Mesenchymal stem cell (in vitro differentiated cells and primary cell): Measurements from ENCODE around the gene FRMPD1.

Experiments
- DNase-seq: peaks from one replicate; pipeline ENCODE4 v3.0.0-alpha.2; 2013
- H2AFZ ChIP-seq: one replicate; pipeline ENCODE4 v1.6.1; 2013; ENCODE audit warnings: low read depth, mild to moderate bottlenecking, control low read depth, inconsistent platforms, low read length, moderate library complexity
- H2AK5ac ChIP-seq: 2 replicates; pipeline ENCODE4 v1.6.1; 2013; ENCODE audit warnings: low read length, moderate library complexity, mild to moderate bottlenecking, inconsistent platforms; ENCODE audit not compliant: severe bottlenecking
- H2BK120ac ChIP-seq: one replicate; pipeline ENCODE4 v1.6.1; 2013; ENCODE audit warnings: low read depth, mild to moderate bottlenecking, inconsistent platforms, low read length, moderate library complexity
- H2BK12ac ChIP-seq, 2 experiments: one replicate each; pipeline ENCODE4 v1.6.1; 2013; ENCODE audit warnings: inconsistent platforms in 2 of 2, low read length in 2 of 2, mild to moderate bottlenecking in 2 of 2, moderate library complexity in 2 of 2, control low read depth in 1 of 2
- H2BK15ac ChIP-seq: one replicate; pipeline ENCODE4 v1.6.1; 2013; ENCODE audit warnings: mild to moderate bottlenecking, low read depth, inconsistent platforms; ENCODE audit not compliant: poor library complexity, severe bottlenecking
- H2BK5ac ChIP-seq: 2 replicates; pipeline ENCODE4 v1.6.1; 2013; ENCODE audit warnings: low read depth, mild to moderate bottlenecking, low read length, control low read depth, inconsistent platforms; ENCODE audit not compliant: poor library complexity, severe bottlenecking
- H3K14ac ChIP-seq, 2 experiments: one replicate each; pipeline ENCODE4 v1.6.1; 2013; ENCODE audit warnings: inconsistent platforms in 2 of 2, low read length in 2 of 2, control low read depth in 1 of 2, mild to moderate bottlenecking in 1 of 2, moderate library complexity in 1 of 2
- H3K18ac ChIP-seq, 2 experiments: one replicate each; pipeline ENCODE4 v1.6.1; 2013; ENCODE audit warnings: inconsistent platforms in 2 of 2, low read length in 2 of 2, control low read depth in 1 of 2, low read depth in 1 of 2, mild to moderate bottlenecking in 1 of 2
- H3K23ac ChIP-seq, 2 experiments: one replicate each; pipeline ENCODE4 v1.6.1; 2013; ENCODE audit warnings: inconsistent platforms in 2 of 2, low read length in 2 of 2, mild to moderate bottlenecking in 2 of 2, moderate library complexity in 2 of 2, control low read depth in 1 of 2
- H3K27ac ChIP-seq: 2 replicates; pipeline ENCODE4 v1.5.1; 2013; ENCODE audit warnings: mild to moderate bottlenecking, moderate library complexity, low read length, control low read depth, inconsistent platforms; ENCODE audit not compliant: poor library complexity, severe bottlenecking
- H3K27me3 ChIP-seq, 2 experiments: 2 replicates each; pipeline versions ENCODE4 v1.6.1 to v1.7.0; 2013; ENCODE audit warnings: low read length in 2 of 2, mild to moderate bottlenecking in 2 of 2, moderate library complexity in 2 of 2, control low read depth in 1 of 2, inconsistent platforms in 1 of 2; ENCODE audit not compliant: control insufficient read depth in 1 of 2, insufficient read depth in 1 of 2
- H3K36me3 ChIP-seq, 2 experiments: 2 replicates each; pipeline versions ENCODE4 v1.6.1 to v1.7.0; 2013; ENCODE audit warnings: low read length in 2 of 2, control low read depth in 1 of 2, inconsistent platforms in 1 of 2, low read depth in 1 of 2, mild to moderate bottlenecking in 1 of 2; ENCODE audit not compliant: insufficient read depth in 2 of 2, control insufficient read depth in 1 of 2
- H3K4ac ChIP-seq, 2 experiments: one replicate each; pipeline ENCODE4 v1.6.1; 2013; ENCODE audit warnings: inconsistent platforms in 2 of 2, low read length in 2 of 2, mild to moderate bottlenecking in 2 of 2, moderate library complexity in 2 of 2, control low read depth in 1 of 2, low read depth in 1 of 2
- H3K4me1 ChIP-seq: 2 replicates; pipeline ENCODE4 v1.6.1; 2013; ENCODE audit warnings: low read depth, low read length, control low read depth; ENCODE audit not compliant: control insufficient read depth, insufficient read depth
- H3K4me2 ChIP-seq: 2 replicates; pipeline ENCODE4 v1.6.1; 2013; ENCODE audit warnings: low read length, mild to moderate bottlenecking, inconsistent platforms; ENCODE audit not compliant: poor library complexity, severe bottlenecking
- H3K4me3 ChIP-seq, 2 experiments: 2 replicates each; pipeline versions ENCODE4 v1.5.1 to v1.7.0; 2013; ENCODE audit warnings: low read length in 2 of 2, mild to moderate bottlenecking in 2 of 2, control low read depth in 1 of 2, low read depth in 1 of 2; ENCODE audit not compliant: insufficient read depth in 1 of 2
- H3K79me1 ChIP-seq: replicated peaks from 2 replicates; pipeline ENCODE4 v1.6.1; 2013; ENCODE audit warnings: mild to moderate bottlenecking, control low read depth, low read length, inconsistent platforms; ENCODE audit not compliant: poor library complexity, severe bottlenecking
- H3K9ac ChIP-seq: 2 replicates; pipeline ENCODE4 v1.7.0; 2013; ENCODE audit warnings: mild to moderate bottlenecking, low read length, moderate library complexity
- H3K9me3 ChIP-seq: 2 replicates; pipeline ENCODE4 v1.7.0; 2013; ENCODE audit warnings: mild to moderate bottlenecking, low read length; ENCODE audit not compliant: control insufficient read depth
- H4K8ac ChIP-seq: one replicate; pipeline ENCODE4 v1.6.1; 2013; ENCODE audit warnings: inconsistent platforms, mild to moderate bottlenecking, low read length, moderate library complexity
- H4K91ac ChIP-seq: one replicate; pipeline ENCODE4 v1.6.1; 2013; ENCODE audit warnings: mild to moderate bottlenecking, low read length, inconsistent platforms
- WGBS: methylation state at CpG from one replicate; pipeline ENCODE4 v1.1.7; 2013; ENCODE audit warnings: mixed read lengths; 5-methylcytosine and 5-hydroxymethylcytosine counted together

FRMPD1 gene

GRCh38 chr9:37683531-37684371, 33.0 kb downstream of the FRMPD1 start:
- Histone ChIP-seq H3K4ac (no peak overlapping the region), H4K91ac (no peak overlapping the region), H3K4me1 (no peaks in the 10 kb centered on the region), H2BK15ac (no peak overlapping the region), H2AFZ (no peak overlapping the region), H2BK12ac (no peak overlapping the region), H4K8ac (no peak overlapping the region), H3K36me3 (no peaks in the 10 kb centered on the region), H3K4me3 (no peak overlapping the region), H2BK5ac (no peak overlapping the region), H2BK120ac (no peak overlapping the region), H3K23ac (no peak overlapping the region), H3K4me2 (no peak overlapping the region), H2AK5ac (no peak overlapping the region), H3K14ac (no peak overlapping the region), H3K27me3 (peaks cover 23 to 57% of the 10 kb centered on the region in 2 experiments), H3K79me1 (no peaks in the 10 kb centered on the region), H3K9ac (no peak overlapping the region), H3K27ac (no peak overlapping the region), H3K9me3 (no peaks in the 10 kb centered on the region), H3K18ac (no peak overlapping the region)
- no peak for DNase-seq
- 81% methylated on average over 10 of the region's 10 CpGs for WGBS

GRCh38 chr9:37692622-37693221, 42.0 kb downstream of the FRMPD1 start:
- no peak overlapping the region for H3K14ac ChIP-seq
- no peak overlapping the region for H3K4me2 ChIP-seq
- no peak for DNase-seq
- no peak overlapping the region for H2BK12ac ChIP-seq
- no peaks in the 10 kb centered on the region for H3K79me1 ChIP-seq
- H3K9ac ChIP-seq, result peak overlapping the region; percentile 34
- no peaks in the 10 kb centered on the region for H3K9me3 ChIP-seq
- no peak overlapping the region for H2AFZ ChIP-seq
- no peak overlapping the region for H4K91ac ChIP-seq
- no peak overlapping the region for H2BK5ac ChIP-seq
- H2BK15ac ChIP-seq, result no peak overlapping the region
- no peak overlapping the region for H4K8ac ChIP-seq
- no peaks in the 10 kb centered on the region for H3K4me1 ChIP-seq
- H3K36me3 ChIP-seq, result peaks cover 0 to 5% of the 10 kb centered on the region in 2 experiments
- no peak overlapping the region for H2BK120ac ChIP-seq
- no peak overlapping the region for H2AK5ac ChIP-seq
- no peak overlapping the region for H3K4ac ChIP-seq
- 88% methylated on average over 9 of the region's 11 CpGs for WGBS
- no peak overlapping the region for H3K27ac ChIP-seq
- H3K23ac ChIP-seq, result no peak overlapping the region
- H3K4me3 ChIP-seq, result peak overlapping the region in 1 of 2 experiments; percentile 10
- H3K18ac ChIP-seq, result no peak overlapping the region
- peaks cover 9 to 46% of the 10 kb centered on the region in 2 experiments for H3K27me3 ChIP-seq

- no peaks in the 10 kb centered on the region for H3K4me1 ChIP-seq
- peaks cover 9 to 46% of the 10 kb centered on the region in 2 experiments for H3K27me3 ChIP-seq
- WGBS, result 72% methylated on average over 4 of the region's 4 CpGs
- H3K36me3 ChIP-seq, result peaks cover 0 to 5% of the 10 kb centered on the region in 2 experiments
- no peak overlapping the region for H3K23ac ChIP-seq
- H2BK12ac ChIP-seq, result no peak overlapping the region
- no peak overlapping the region for H3K14ac ChIP-seq
- H2AFZ ChIP-seq, result no peak overlapping the region
- no peaks in the 10 kb centered on the region for H3K79me1 ChIP-seq
- H2BK15ac ChIP-seq, result no peak overlapping the region
- DNase-seq, result no peak
- H3K4ac ChIP-seq, result no peak overlapping the region
- H3K9ac ChIP-seq, result peak overlapping the region; percentile 34
- peak overlapping the region in 1 of 2 experiments; percentile 10 for H3K4me3 ChIP-seq
- no peak overlapping the region for H3K4me2 ChIP-seq
- no peak overlapping the region for H2BK5ac ChIP-seq
- no peak overlapping the region for H3K18ac ChIP-seq
- no peak overlapping the region for H2BK120ac ChIP-seq
- no peak overlapping the region for H4K8ac ChIP-seq
- H3K27ac ChIP-seq, result no peak overlapping the region
- H2AK5ac ChIP-seq, result no peak overlapping the region
- no peak overlapping the region for H4K91ac ChIP-seq
- no peaks in the 10 kb centered on the region for H3K9me3 ChIP-seq
These were observed 42.5 kb downstream of the FRMPD1 start for GRCh38 chr9:37693260-37693659.

GRCh38 chr9:37694355-37694754, 43.6 kb downstream of the FRMPD1 start:
- no peak overlapping the region for H4K91ac ChIP-seq
- H3K79me1 ChIP-seq, result no peaks in the 10 kb centered on the region
- H3K36me3 ChIP-seq, result peaks cover 0 to 5% of the 10 kb centered on the region in 2 experiments
- H2AK5ac ChIP-seq, result no peak overlapping the region
- WGBS, result 73% methylated on average over 3 of the region's 5 CpGs
- no peak overlapping the region for H3K23ac ChIP-seq
- no peak overlapping the region for H3K4me3 ChIP-seq
- H3K4me1 ChIP-seq, result no peaks in the 10 kb centered on the region
- H3K9me3 ChIP-seq, result no peaks in the 10 kb centered on the region
- H2BK5ac ChIP-seq, result no peak overlapping the region
- no peak overlapping the region for H4K8ac ChIP-seq
- H2AFZ ChIP-seq, result no peak overlapping the region
- H3K4ac ChIP-seq, result no peak overlapping the region
- H3K18ac ChIP-seq, result no peak overlapping the region
- no peak overlapping the region for H3K4me2 ChIP-seq
- no peak overlapping the region for H3K14ac ChIP-seq
- H2BK15ac ChIP-seq, result no peak overlapping the region
- H2BK120ac ChIP-seq, result no peak overlapping the region
- no peak overlapping the region for H3K27ac ChIP-seq
- H2BK12ac ChIP-seq, result no peak overlapping the region
- H3K27me3 ChIP-seq, result peaks cover 9 to 45% of the 10 kb centered on the region in 2 experiments
- no peak overlapping the region for H3K9ac ChIP-seq
- DNase-seq, result no peak
